Measurements from ENCODE around the gene GPC4.

The GPC4 gene

DNA sequence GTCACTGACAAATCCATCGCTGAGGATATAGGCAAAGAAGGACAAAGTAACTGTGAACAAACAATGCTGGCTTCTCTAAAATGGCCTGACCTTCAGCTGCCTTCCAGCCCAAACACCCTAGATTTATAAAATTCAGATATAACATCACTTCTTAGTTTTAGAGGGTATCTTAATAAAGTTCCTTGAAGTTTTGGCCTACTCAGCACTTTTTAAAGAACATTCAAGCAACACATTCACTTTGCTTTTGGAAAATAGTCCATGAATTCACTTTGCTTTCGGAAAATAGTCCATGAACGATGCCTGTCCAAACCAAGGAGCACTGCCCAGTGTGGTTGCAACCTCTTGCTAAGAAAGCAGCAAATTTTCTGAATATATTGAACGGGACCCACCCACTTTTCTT, 142.1 kb downstream of the GPC4 start:
- Histone ChIP-seq H3K27ac (ENCODE audit: low read depth, low read length) (no peak overlapping the region), H3K79me2 (ENCODE audit: insufficient read depth, low read length) (no peaks in the 10 kb centered on the region), H3K27me3 (ENCODE audit: low read length) (no peaks in the 10 kb centered on the region), H3K4me2 (ENCODE audit: low read depth, low read length, poor library complexity, severe bottlenecking) (no peak overlapping the region), H4K20me1 (ENCODE audit: low read depth, low read length) (no peaks in the 10 kb centered on the region), H3K9ac (ENCODE audit: low read length) (no peak overlapping the region), H3K9me2 (replicated peaks; ENCODE audit: insufficient read depth, low read length) (no peaks in the 10 kb centered on the region), H2AFZ (ENCODE audit: low read depth, low read length, severe bottlenecking) (no peak overlapping the region), H3K4me3 (ENCODE audit: insufficient read depth, low read length, poor library complexity, severe bottlenecking) (no peak overlapping the region), H3K9me3 (ENCODE audit: insufficient read depth, low read length) (no peaks in the 10 kb centered on the region), H3K36me3 (ENCODE audit: low read length) (no peaks in the 10 kb centered on the region), H3F3A (ENCODE audit: insufficient read depth) (no peaks in the 10 kb centered on the region)
- no peak for TF ChIP-seq EZH2phosphoT487 (conservative IDR thresholded peaks at IDR 0.05; ENCODE audit: low read length)
- TF ChIP-seq, protein P1, sequence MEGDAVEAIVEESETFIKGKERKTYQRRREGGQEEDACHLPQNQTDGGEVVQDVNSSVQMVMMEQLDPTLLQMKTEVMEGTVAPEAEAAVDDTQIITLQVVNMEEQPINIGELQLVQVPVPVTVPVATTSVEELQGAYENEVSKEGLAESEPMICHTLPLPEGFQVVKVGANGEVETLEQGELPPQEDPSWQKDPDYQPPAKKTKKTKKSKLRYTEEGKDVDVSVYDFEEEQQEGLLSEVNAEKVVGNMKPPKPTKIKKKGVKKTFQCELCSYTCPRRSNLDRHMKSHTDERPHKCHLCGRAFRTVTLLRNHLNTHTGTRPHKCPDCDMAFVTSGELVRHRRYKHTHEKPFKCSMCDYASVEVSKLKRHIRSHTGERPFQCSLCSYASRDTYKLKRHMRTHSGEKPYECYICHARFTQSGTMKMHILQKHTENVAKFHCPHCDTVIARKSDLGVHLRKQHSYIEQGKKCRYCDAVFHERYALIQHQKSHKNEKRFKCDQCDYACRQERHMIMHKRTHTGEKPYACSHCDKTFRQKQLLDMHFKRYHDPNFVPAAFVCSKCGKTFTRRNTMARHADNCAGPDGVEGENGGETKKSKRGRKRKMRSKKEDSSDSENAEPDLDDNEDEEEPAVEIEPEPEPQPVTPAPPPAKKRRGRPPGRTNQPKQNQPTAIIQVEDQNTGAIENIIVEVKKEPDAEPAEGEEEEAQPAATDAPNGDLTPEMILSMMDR (IDR thresholded peaks at IDR 0.05; ENCODE audit: insufficient read depth, low read length, poor library complexity, severe bottlenecking), result no peak

DNA sequence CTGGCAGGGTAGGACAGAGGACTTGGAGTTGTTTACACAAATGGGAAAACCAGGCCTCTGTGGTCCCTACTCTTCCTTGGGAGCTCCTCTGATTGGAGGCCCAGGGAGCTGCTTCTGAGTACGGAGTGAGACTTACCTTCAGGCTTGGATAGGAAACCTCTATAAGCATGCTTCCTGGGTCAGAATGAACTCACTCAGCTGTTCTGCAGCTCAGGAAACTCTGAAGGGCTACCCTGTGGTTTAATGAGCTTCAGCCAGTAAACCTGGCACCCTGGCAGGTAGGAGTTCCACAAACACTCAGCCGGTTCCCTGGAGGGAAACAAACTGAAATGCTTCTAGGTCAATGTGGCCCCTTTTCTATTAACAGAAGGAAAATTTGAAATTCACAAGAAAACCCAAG, 146.1 kb downstream of the GPC4 start:
- no peak overlapping the region for H3K9ac ChIP-seq (ENCODE audit: low read length)
- no peak overlapping the region for H3K27ac ChIP-seq (ENCODE audit: low read depth, low read length)
- no peaks in the 10 kb centered on the region for H3F3A ChIP-seq (ENCODE audit: insufficient read depth)
- H4K20me1 ChIP-seq (ENCODE audit: low read depth, low read length), result no peaks in the 10 kb centered on the region
- H3K36me3 ChIP-seq (ENCODE audit: low read length), result no peaks in the 10 kb centered on the region
- no peak overlapping the region for H2AFZ ChIP-seq (ENCODE audit: low read depth, low read length, severe bottlenecking)
- no peaks in the 10 kb centered on the region for H3K9me2 ChIP-seq (replicated peaks; ENCODE audit: insufficient read depth, low read length)
- no peaks in the 10 kb centered on the region for H3K27me3 ChIP-seq (ENCODE audit: low read length)
- no peaks in the 10 kb centered on the region for H3K9me3 ChIP-seq (ENCODE audit: insufficient read depth, low read length)
- TF ChIP-seq EZH2phosphoT487 (conservative IDR thresholded peaks at IDR 0.05; ENCODE audit: low read length), result no peak
- TF ChIP-seq, protein P1 (IDR thresholded peaks at IDR 0.05; ENCODE audit: insufficient read depth, low read length, poor library complexity, severe bottlenecking), result no peak
- H3K4me3 ChIP-seq (ENCODE audit: insufficient read depth, low read length, poor library complexity, severe bottlenecking), result no peak overlapping the region
- no peaks in the 10 kb centered on the region for H3K79me2 ChIP-seq (ENCODE audit: insufficient read depth, low read length)
- H3K4me2 ChIP-seq (ENCODE audit: low read depth, low read length, poor library complexity, severe bottlenecking), result no peak overlapping the region

- H3K27ac ChIP-seq (ENCODE audit: low read depth, low read length), result no peak overlapping the region
- H3K9me2 ChIP-seq (replicated peaks; ENCODE audit: insufficient read depth, low read length), result no peaks in the 10 kb centered on the region
- H3K36me3 ChIP-seq (ENCODE audit: low read length), result no peaks in the 10 kb centered on the region
- H3F3A ChIP-seq (ENCODE audit: insufficient read depth), result no peaks in the 10 kb centered on the region
- H3K9ac ChIP-seq (ENCODE audit: low read length), result no peak overlapping the region
- H3K4me2 ChIP-seq (ENCODE audit: low read depth, low read length, poor library complexity, severe bottlenecking), result no peak overlapping the region
- H3K4me3 ChIP-seq (ENCODE audit: insufficient read depth, low read length, poor library complexity, severe bottlenecking), result no peak overlapping the region
- no peak overlapping the region for H2AFZ ChIP-seq (ENCODE audit: low read depth, low read length, severe bottlenecking)
- no peaks in the 10 kb centered on the region for H4K20me1 ChIP-seq (ENCODE audit: low read depth, low read length)
- H3K9me3 ChIP-seq (ENCODE audit: insufficient read depth, low read length), result no peaks in the 10 kb centered on the region
- no peaks in the 10 kb centered on the region for H3K79me2 ChIP-seq (ENCODE audit: insufficient read depth, low read length)
- H3K27me3 ChIP-seq (ENCODE audit: low read length), result no peaks in the 10 kb centered on the region
- TF ChIP-seq, protein P1 (IDR thresholded peaks at IDR 0.05; ENCODE audit: insufficient read depth, low read length, poor library complexity, severe bottlenecking), result no peak
- no peak for TF ChIP-seq EZH2phosphoT487 (conservative IDR thresholded peaks at IDR 0.05; ENCODE audit: low read length)
Observed at GRCh38 chrX:133267621-133268020, 147.7 kb downstream of the GPC4 start.

Measured in SU-DHL-6 (cell line).